HL-60 (cell line): ENCODE measurements around the gene UTS2B.

Experiments
- GABPA ChIP-seq: IDR thresholded peaks from 2 replicates; pipeline ENCODE4 v1.6.1; 2012; ENCODE audit warnings: low read depth
- POLR2AphosphoS5 ChIP-seq: IDR thresholded peaks from 2 replicates; pipeline ENCODE4 v1.6.1; 2012; ENCODE audit warnings: low read depth
- SPI1 ChIP-seq: IDR thresholded peaks from 2 replicates; pipeline ENCODE4 v1.6.1; 2012; ENCODE audit warnings: low read depth, mild to moderate bottlenecking, borderline replicate concordance
- TF ChIP-seq, protein P1 (sequence below): IDR thresholded peaks from one replicate; pipeline ENCODE4 v1.5.1; 2011; ENCODE audit warnings: low read length, control low read depth, inconsistent platforms; ENCODE audit not compliant: insufficient read depth

GRCh38 chr3:191302451-191302850 is 27.9 kb downstream of the UTS2B start:
- no peak for TF ChIP-seq POLR2AphosphoS5
- TF ChIP-seq, protein P1, sequence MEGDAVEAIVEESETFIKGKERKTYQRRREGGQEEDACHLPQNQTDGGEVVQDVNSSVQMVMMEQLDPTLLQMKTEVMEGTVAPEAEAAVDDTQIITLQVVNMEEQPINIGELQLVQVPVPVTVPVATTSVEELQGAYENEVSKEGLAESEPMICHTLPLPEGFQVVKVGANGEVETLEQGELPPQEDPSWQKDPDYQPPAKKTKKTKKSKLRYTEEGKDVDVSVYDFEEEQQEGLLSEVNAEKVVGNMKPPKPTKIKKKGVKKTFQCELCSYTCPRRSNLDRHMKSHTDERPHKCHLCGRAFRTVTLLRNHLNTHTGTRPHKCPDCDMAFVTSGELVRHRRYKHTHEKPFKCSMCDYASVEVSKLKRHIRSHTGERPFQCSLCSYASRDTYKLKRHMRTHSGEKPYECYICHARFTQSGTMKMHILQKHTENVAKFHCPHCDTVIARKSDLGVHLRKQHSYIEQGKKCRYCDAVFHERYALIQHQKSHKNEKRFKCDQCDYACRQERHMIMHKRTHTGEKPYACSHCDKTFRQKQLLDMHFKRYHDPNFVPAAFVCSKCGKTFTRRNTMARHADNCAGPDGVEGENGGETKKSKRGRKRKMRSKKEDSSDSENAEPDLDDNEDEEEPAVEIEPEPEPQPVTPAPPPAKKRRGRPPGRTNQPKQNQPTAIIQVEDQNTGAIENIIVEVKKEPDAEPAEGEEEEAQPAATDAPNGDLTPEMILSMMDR: no peak
- no peak for TF ChIP-seq GABPA
- no peak for TF ChIP-seq SPI1
